GM12878 (cell line): ENCODE results near the gene GNL3L. TPM values are rescaled to one million over a fixed set of nuclear protein-coding genes. Genes with fewer than 3 reads are reported as not detected.

Source experiments
- ATAC-seq: fragments of 200-7000 bp; cut with Tn5 transposase; 3 replicates; pipeline ENCODE4 v1.9.1; 2020; ENCODE audit warnings: mild to moderate bottlenecking, moderate library complexity
- BruUV-seq: library from RNA; stranded (reverse); fragments of 400-500 nt; replicated peaks from 2 replicates; lab custom pipeline; 2021; lab: Mats Ljungman, UMichigan
- CTCF ChIA-PET: fragments of 300-600 bp; sonication (Branson Sonifier 250); formaldehyde crosslinking; extraction: SDS; loops from one replicate; lab custom pipeline; 2021; ENCODE audit warnings: inconsistent platforms; lab: Yijun Ruan, JAX
- POLR2A ChIA-PET: fragments of 350-600 bp; formaldehyde crosslinking; extraction: SDS; loops from one replicate; lab custom pipeline; 2021; ENCODE audit warnings: inconsistent platforms; lab: Charles Lee
- RAD21 ChIA-PET: fragments of 300-600 bp; sonication (Branson Sonifier 250); formaldehyde crosslinking; loops from one replicate; lab custom pipeline; 2023; ENCODE audit warnings: antibody characterized with exemption; ENCODE audit not compliant: unreplicated experiment; lab: Charles Lee
- SMC1A ChIA-PET: fragments of 300-600 bp; sonication (Branson Sonifier 250); formaldehyde crosslinking; loops from one replicate; lab custom pipeline; 2023; ENCODE audit not compliant: unreplicated experiment, uncharacterized antibody; lab: Charles Lee
- DNase-seq: peaks from one replicate; pipeline ENCODE4 v3.0.0-alpha.2; 2011; ENCODE audit warnings: low read depth, low spot score
- FAIRE-seq: peaks from 3 replicates; lab custom pipeline; 2011; peaks lifted over from hg19 to GRCh38; lab: Jason Lieb, UNC
- H2AFZ ChIP-seq: 2 replicates; pipeline ENCODE4 v1.6.0; 2011; ENCODE audit warnings: low read depth, low read length, control low read depth; ENCODE audit not compliant: control insufficient read depth
- H3K27ac ChIP-seq: 2 replicates; pipeline ENCODE4 v1.5.1; 2011; ENCODE audit warnings: control low read depth; ENCODE audit not compliant: control insufficient read depth, insufficient read depth
- H3K27me3 ChIP-seq, 2 experiments: replicated peaks in 1 of 2; 2 replicates each; pipeline versions ENCODE4 v1.6.0 to v1.6.1; 2011; ENCODE audit warnings: low read length in 1 of 2; ENCODE audit not compliant: control insufficient read depth in 2 of 2, insufficient read depth in 2 of 2
- H3K36me3 ChIP-seq, 2 experiments: 2 replicates each; pipeline ENCODE4 v1.5.1; 2011; ENCODE audit warnings: low read length in 1 of 2; ENCODE audit not compliant: control insufficient read depth in 2 of 2, insufficient read depth in 2 of 2
- H3K4me1 ChIP-seq: 2 replicates; pipeline ENCODE4 v1.6.1; 2011; ENCODE audit warnings: mild to moderate bottlenecking, low read length, moderate library complexity, mixed read lengths; ENCODE audit not compliant: control insufficient read depth, insufficient read depth
- H3K4me2 ChIP-seq: 2 replicates; pipeline ENCODE4 v1.6.0; 2011; ENCODE audit warnings: control low read depth; ENCODE audit not compliant: control insufficient read depth, insufficient read depth
- H3K4me3 ChIP-seq: fragments of 200-600 bp; sonication (generic); 2 replicates; pipeline ENCODE4 v1.5.1; 2016
- H3K79me2 ChIP-seq: 2 replicates; pipeline ENCODE4 v1.6.0; 2011; ENCODE audit warnings: low read length; ENCODE audit not compliant: control insufficient read depth, insufficient read depth
- H3K9ac ChIP-seq: 2 replicates; pipeline ENCODE4 v1.8.0; 2011; ENCODE audit warnings: low read length, control low read depth, mixed read lengths; ENCODE audit not compliant: control insufficient read depth, insufficient read depth
- H3K9me3 ChIP-seq: replicated peaks from 3 replicates; pipeline ENCODE4 v1.5.1; 2011; ENCODE audit warnings: mild to moderate bottlenecking, low read length; ENCODE audit not compliant: control insufficient read depth, insufficient read depth
- H4K20me1 ChIP-seq: 2 replicates; pipeline ENCODE4 v1.6.0; 2011; ENCODE audit not compliant: control insufficient read depth, insufficient read depth
- EGR1 ChIP-seq, 2 experiments: IDR thresholded peaks; 1 replicate in 1 of 2; 2 replicates in 1 of 2; pipeline ENCODE4 v1.6.1; 2011 to 2012; ENCODE audit warnings: low read depth in 2 of 2, low read length in 2 of 2, borderline replicate concordance in 1 of 2, mild to moderate bottlenecking in 1 of 2, moderate library complexity in 1 of 2
- FOS ChIP-seq: IDR thresholded peaks from 3 replicates; pipeline ENCODE4 v1.6.1; 2011; ENCODE audit warnings: borderline replicate concordance; ENCODE audit not compliant: insufficient read length; ENCODE audit errors: extremely low read depth
- KDM1A ChIP-seq: fragments of 200-600 bp; sonication (generic); IDR thresholded peaks from 2 replicates; pipeline ENCODE4 v1.6.1; 2016; ENCODE audit warnings: borderline replicate concordance
- MEF2A ChIP-seq: IDR thresholded peaks from 2 replicates; pipeline ENCODE4 v1.6.1; 2011; ENCODE audit warnings: low read depth, mild to moderate bottlenecking, low read length, moderate library complexity; ENCODE audit not compliant: insufficient read depth
- NFXL1 ChIP-seq: fragments of 450-650 bp; IDR thresholded peaks from 2 replicates; pipeline ENCODE4 v1.6.1; 2017; ENCODE audit warnings: antibody characterized with exemption, mild to moderate bottlenecking, borderline replicate concordance
- NFYB ChIP-seq: IDR thresholded peaks from 2 replicates; pipeline ENCODE4 v1.6.1; 2011; ENCODE audit warnings: low read depth, mild to moderate bottlenecking, low read length, improper control_type of control experiment, moderate library complexity; ENCODE audit not compliant: insufficient read depth
- POU2F2 ChIP-seq: IDR thresholded peaks from 3 replicates; pipeline ENCODE4 v1.6.1; 2011; ENCODE audit warnings: low read depth, mild to moderate bottlenecking, low read length, borderline replicate concordance
- RFX5 ChIP-seq: IDR thresholded peaks from 2 replicates; pipeline ENCODE4 v1.6.1; 2011; ENCODE audit warnings: low read depth, low read length, improper control_type of control experiment
- SP1 ChIP-seq: IDR thresholded peaks from one replicate; pipeline ENCODE4 v1.6.1; 2011; ENCODE audit warnings: low read depth, low read length
- SUZ12 ChIP-seq: fragments of 200-600 bp; sonication (generic); IDR thresholded peaks from one replicate; pipeline ENCODE4 v1.6.1; 2018; ENCODE audit warnings: antibody characterized with exemption, mild to moderate bottlenecking; ENCODE audit not compliant: unreplicated experiment
- WRNIP1 ChIP-seq: IDR thresholded peaks from 2 replicates; pipeline ENCODE4 v1.6.1; 2011; ENCODE audit warnings: low read depth, low read length, improper control_type of control experiment, borderline replicate concordance
- WGBS: methylation state at CpG from one replicate; pipeline ENCODE4 v1.1.6; 2016; ENCODE audit warnings: low lambda C conversion rate; ENCODE audit not compliant: insufficient replicate concordance, insufficient coverage; ENCODE audit errors: missing lambda C conversion rate; 5-methylcytosine and 5-hydroxymethylcytosine counted together
- in situ Hi-C: fragments of 300-500 bp; cut with MboI; formaldehyde crosslinking; loops from 9 replicates; pipeline ENCODE4 v1.14.3; 2018; ENCODE audit warnings: mixed read lengths
- intact Hi-C: fragments of 100-400 bp; cut with micrococcal nuclease; formaldehyde crosslinking; loops from one replicate; pipeline ENCODE4 v1.14.2; 2022; ENCODE audit not compliant: unreplicated experiment
- polyA plus RNA-seq, 11 experiments: library from polyadenylated mRNA; depleted of rRNA in 4 of 11; unstranded in 6 of 11; stranded (reverse) in 5 of 11; fragments of >200 nt; fragmentation: Nextera tagmentation in 4 of 11; fragmentation: Illumina TruSeq in 1 of 11; extraction: Ambion mirVana in 4 of 11; extraction: Trizol in 1 of 11; gene quantifications; 1 replicate in 1 of 11; 2 replicates in 10 of 11; pipeline versions ENCODE4 v1.2.1 to v1.2.3, GENCODE V29; 2011 to 2016; ENCODE audit warnings: inconsistent platforms in 2 of 11, missing spikeins in 2 of 11, low read depth in 1 of 11
- total RNA-seq, 4 experiments: library from RNA; depleted of rRNA in 3 of 4; stranded (reverse); fragments of >200 nt in 3 of 4; fragmentation: Illumina TruSeq in 1 of 4; extraction: Trizol in 1 of 4; gene quantifications; 2 replicates each; pipeline versions ENCODE4 v1.2.1 to v1.2.3, GENCODE V29; 2013 to 2021
- TF ChIP-seq, protein P1 (sequence below): IDR thresholded peaks from 2 replicates; pipeline ENCODE4 v1.6.1; 2012; ENCODE audit warnings: low read depth, low read length, improper control_type of control experiment
- TF ChIP-seq, protein P2 (sequence below): fragments of 450-650 bp; IDR thresholded peaks from 2 replicates; pipeline ENCODE4 v1.6.1; 2014; ENCODE audit warnings: mild to moderate bottlenecking
- TF ChIP-seq, protein P3 (sequence below): fragments of 150-350 bp; IDR thresholded peaks from 2 replicates; pipeline ENCODE4 v1.6.1; 2014; ENCODE audit warnings: mild to moderate bottlenecking, low read depth, low read length
- TF ChIP-seq, protein P4 (sequence below): fragments of 450-650 bp; IDR thresholded peaks from 2 replicates; pipeline ENCODE4 v1.6.1; 2017; ENCODE audit warnings: antibody characterized with exemption, mild to moderate bottlenecking, moderate library complexity

GNL3L gene
- total and polyA plus RNA-seq, 10 of the 15 experiments (the other 5 are each of a cell fraction or from before 2014, with no cell fraction given) = 5.8 to 57.9 (median 29.1) TPM

DNA sequence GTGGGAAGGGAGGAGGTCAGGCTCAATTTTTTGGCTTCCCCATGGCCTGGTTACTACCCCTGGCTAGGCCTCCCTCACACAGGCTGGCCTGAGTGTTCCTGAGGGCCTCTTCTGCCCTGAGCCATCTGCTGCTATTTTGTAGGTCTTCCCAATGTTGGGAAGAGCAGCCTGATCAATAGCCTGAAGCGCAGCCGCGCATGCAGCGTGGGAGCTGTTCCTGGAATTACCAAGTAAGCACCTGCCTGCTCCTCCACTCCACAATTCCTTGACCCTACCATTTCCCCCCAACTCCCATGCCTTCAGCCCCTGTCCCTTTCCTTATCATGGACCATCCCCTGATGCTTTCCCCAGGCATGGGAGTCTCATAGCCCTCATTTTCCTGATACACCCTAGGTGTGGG lies 20.8 kb downstream of the GNL3L start:
- DNase-seq (no peak), ATAC-seq (no peak), FAIRE-seq (no peak)
- 58% methylated on average over 4 of the region's 4 CpGs for WGBS
- TF ChIP-seq FOS (no peak), POU2F2 (no peak), WRNIP1 (no peak), NFYB (no peak), SUZ12 (no peak), EGR1 (IDR thresholded peaks at IDR 0.05; ENCODE audit: borderline replicate concordance in 1 of 2, low read depth in 2 of 2, low read length in 2 of 2) (no peak), KDM1A (no peak), SP1 (no peak), NFXL1 (no peak), MEF2A (no peak), RFX5 (no peak)
- TF ChIP-seq, protein P1, sequence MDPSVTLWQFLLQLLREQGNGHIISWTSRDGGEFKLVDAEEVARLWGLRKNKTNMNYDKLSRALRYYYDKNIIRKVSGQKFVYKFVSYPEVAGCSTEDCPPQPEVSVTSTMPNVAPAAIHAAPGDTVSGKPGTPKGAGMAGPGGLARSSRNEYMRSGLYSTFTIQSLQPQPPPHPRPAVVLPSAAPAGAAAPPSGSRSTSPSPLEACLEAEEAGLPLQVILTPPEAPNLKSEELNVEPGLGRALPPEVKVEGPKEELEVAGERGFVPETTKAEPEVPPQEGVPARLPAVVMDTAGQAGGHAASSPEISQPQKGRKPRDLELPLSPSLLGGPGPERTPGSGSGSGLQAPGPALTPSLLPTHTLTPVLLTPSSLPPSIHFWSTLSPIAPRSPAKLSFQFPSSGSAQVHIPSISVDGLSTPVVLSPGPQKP = no peak
- TF ChIP-seq, protein P2, sequence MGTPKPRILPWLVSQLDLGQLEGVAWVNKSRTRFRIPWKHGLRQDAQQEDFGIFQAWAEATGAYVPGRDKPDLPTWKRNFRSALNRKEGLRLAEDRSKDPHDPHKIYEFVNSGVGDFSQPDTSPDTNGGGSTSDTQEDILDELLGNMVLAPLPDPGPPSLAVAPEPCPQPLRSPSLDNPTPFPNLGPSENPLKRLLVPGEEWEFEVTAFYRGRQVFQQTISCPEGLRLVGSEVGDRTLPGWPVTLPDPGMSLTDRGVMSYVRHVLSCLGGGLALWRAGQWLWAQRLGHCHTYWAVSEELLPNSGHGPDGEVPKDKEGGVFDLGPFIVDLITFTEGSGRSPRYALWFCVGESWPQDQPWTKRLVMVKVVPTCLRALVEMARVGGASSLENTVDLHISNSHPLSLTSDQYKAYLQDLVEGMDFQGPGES = no peak
- TF ChIP-seq, protein P3, sequence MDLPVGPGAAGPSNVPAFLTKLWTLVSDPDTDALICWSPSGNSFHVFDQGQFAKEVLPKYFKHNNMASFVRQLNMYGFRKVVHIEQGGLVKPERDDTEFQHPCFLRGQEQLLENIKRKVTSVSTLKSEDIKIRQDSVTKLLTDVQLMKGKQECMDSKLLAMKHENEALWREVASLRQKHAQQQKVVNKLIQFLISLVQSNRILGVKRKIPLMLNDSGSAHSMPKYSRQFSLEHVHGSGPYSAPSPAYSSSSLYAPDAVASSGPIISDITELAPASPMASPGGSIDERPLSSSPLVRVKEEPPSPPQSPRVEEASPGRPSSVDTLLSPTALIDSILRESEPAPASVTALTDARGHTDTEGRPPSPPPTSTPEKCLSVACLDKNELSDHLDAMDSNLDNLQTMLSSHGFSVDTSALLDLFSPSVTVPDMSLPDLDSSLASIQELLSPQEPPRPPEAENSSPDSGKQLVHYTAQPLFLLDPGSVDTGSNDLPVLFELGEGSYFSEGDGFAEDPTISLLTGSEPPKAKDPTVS = no peak
- TF ChIP-seq, protein P4, sequence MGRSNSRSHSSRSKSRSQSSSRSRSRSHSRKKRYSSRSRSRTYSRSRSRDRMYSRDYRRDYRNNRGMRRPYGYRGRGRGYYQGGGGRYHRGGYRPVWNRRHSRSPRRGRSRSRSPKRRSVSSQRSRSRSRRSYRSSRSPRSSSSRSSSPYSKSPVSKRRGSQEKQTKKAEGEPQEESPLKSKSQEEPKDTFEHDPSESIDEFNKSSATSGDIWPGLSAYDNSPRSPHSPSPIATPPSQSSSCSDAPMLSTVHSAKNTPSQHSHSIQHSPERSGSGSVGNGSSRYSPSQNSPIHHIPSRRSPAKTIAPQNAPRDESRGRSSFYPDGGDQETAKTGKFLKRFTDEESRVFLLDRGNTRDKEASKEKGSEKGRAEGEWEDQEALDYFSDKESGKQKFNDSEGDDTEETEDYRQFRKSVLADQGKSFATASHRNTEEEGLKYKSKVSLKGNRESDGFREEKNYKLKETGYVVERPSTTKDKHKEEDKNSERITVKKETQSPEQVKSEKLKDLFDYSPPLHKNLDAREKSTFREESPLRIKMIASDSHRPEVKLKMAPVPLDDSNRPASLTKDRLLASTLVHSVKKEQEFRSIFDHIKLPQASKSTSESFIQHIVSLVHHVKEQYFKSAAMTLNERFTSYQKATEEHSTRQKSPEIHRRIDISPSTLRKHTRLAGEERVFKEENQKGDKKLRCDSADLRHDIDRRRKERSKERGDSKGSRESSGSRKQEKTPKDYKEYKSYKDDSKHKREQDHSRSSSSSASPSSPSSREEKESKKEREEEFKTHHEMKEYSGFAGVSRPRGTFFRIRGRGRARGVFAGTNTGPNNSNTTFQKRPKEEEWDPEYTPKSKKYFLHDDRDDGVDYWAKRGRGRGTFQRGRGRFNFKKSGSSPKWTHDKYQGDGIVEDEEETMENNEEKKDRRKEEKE = no peak
- BruUV-seq = no TSS peak
- Histone ChIP-seq H3K4me2 (no peak overlapping the region), H3K27me3 (no peaks in the 10 kb centered on the region), H3K27ac (no peak overlapping the region), H3K9ac (no peak overlapping the region), H3K4me1 (no peaks in the 10 kb centered on the region), H2AFZ (no peak overlapping the region), H4K20me1 (no peaks in the 10 kb centered on the region), H3K79me2 (no peaks in the 10 kb centered on the region), H3K4me3 (no peak overlapping the region), H3K36me3 (peaks cover 0 to 10% of the 10 kb centered on the region in 2 experiments; a peak in 3 of 4 replicates), H3K9me3 (no peaks in the 10 kb centered on the region)
- ChIA-PET POLR2A (interaction anchor here (0.6 kb wide), 1 partner anchor 45 kb away, joined by 8 read pairs; no protein-coding TSS in a partner anchor), CTCF (no interaction called here), SMC1A (no interaction called here), RAD21 (no interaction called here)
- in situ Hi-C loops (no loop called here), intact Hi-C loops (no loop called here)
